Neural cell (in vitro differentiated cells): ENCODE data around the gene CAPN14. TPM values are rescaled to one million over a fixed set of nuclear protein-coding genes. Genes with fewer than 3 reads are reported as not detected.

Experiments
- H2AFZ ChIP-seq: fragments of 200-600, 300-800 bp; sonication (generic), shearing (Covaris generic); 2 replicates; pipeline ENCODE4 v1.6.0; 2014; ENCODE audit warnings: low read depth, mild to moderate bottlenecking, antibody characterized with exemption, low read length, moderate library complexity
- H3F3A ChIP-seq: fragments of 200-600 bp; shearing (Covaris generic); 2 replicates; pipeline ENCODE4 v1.6.1; 2016; ENCODE audit warnings: mild to moderate bottlenecking, moderate library complexity, mixed read lengths, antibody characterized with exemption, low read length; ENCODE audit not compliant: insufficient read depth, poor library complexity, severe bottlenecking
- H3K27ac ChIP-seq: fragments of 200-600, 300-800 bp; sonication (generic), shearing (Covaris generic); 2 replicates; pipeline ENCODE4 v1.5.1; 2014; ENCODE audit warnings: mild to moderate bottlenecking, low read length, moderate library complexity
- H3K27me3 ChIP-seq: fragments of 300-800, 200-600 bp; sonication (generic), shearing (Covaris generic); 2 replicates; pipeline ENCODE4 v1.6.0; 2014; ENCODE audit warnings: mild to moderate bottlenecking, low read depth, low read length, moderate library complexity; ENCODE audit not compliant: insufficient read depth
- H3K36me3 ChIP-seq: fragments of 300-800, 200-600 bp; sonication (generic), shearing (Covaris generic); 2 replicates; pipeline ENCODE4 v1.5.1; 2014; ENCODE audit warnings: mild to moderate bottlenecking, antibody characterized with exemption, low read length, moderate library complexity; ENCODE audit not compliant: insufficient read depth
- H3K4me2 ChIP-seq: fragments of 300-800, 200-600 bp; sonication (generic), shearing (Covaris generic); 2 replicates; pipeline ENCODE4 v1.6.0; 2014; ENCODE audit warnings: mild to moderate bottlenecking, low read length
- H3K4me3 ChIP-seq: fragments of 300-800, 200-600 bp; sonication (generic), shearing (Covaris generic); 2 replicates; pipeline ENCODE4 v1.5.1; 2014; ENCODE audit warnings: mild to moderate bottlenecking, low read length, moderate library complexity
- H3K79me2 ChIP-seq: fragments of 200-600 bp; shearing (Covaris generic); replicated peaks from 2 replicates; pipeline ENCODE4 v1.6.0; 2014; ENCODE audit warnings: mild to moderate bottlenecking, low read length, moderate library complexity; ENCODE audit not compliant: insufficient read depth
- H3K9ac ChIP-seq: fragments of 300-800, 200-600 bp; sonication (generic), shearing (Covaris generic); 2 replicates; pipeline ENCODE4 v1.6.1; 2016; ENCODE audit warnings: mild to moderate bottlenecking, low read length, mixed read lengths
- H3K9me2 ChIP-seq: fragments of 200-600 bp; shearing (Covaris generic); 2 replicates; pipeline ENCODE4 v1.6.1; 2016; ENCODE audit warnings: mild to moderate bottlenecking, low read length, mixed read lengths; ENCODE audit not compliant: insufficient read depth
- H3K9me3 ChIP-seq: fragments of 200-600, 300-800 bp; sonication (generic), shearing (Covaris generic); 2 replicates; pipeline ENCODE4 v1.6.1; 2016; ENCODE audit warnings: mild to moderate bottlenecking, mixed run types, low read length, moderate library complexity, mixed read lengths
- H4K20me1 ChIP-seq: fragments of 200-600 bp; shearing (Covaris generic); 2 replicates; pipeline ENCODE4 v1.6.1; 2016; ENCODE audit warnings: mild to moderate bottlenecking, mixed run types; ENCODE audit not compliant: insufficient read depth
- CTCF ChIP-seq: fragments of 450-650 bp; IDR thresholded peaks from 2 replicates; pipeline ENCODE4 v1.5.1; 2014; ENCODE audit warnings: antibody characterized with exemption, mild to moderate bottlenecking, moderate library complexity; ENCODE audit not compliant: poor library complexity, severe bottlenecking
- EP300 ChIP-seq: fragments of 450-650 bp; conservative IDR thresholded peaks from 2 replicates; pipeline ENCODE4 v1.6.1; 2014; ENCODE audit warnings: antibody characterized with exemption, mild to moderate bottlenecking, moderate library complexity; ENCODE audit not compliant: poor library complexity, severe bottlenecking
- EZH2 ChIP-seq: fragments of 200-600, 300-800 bp; shearing (Covaris generic), sonication (generic); IDR thresholded peaks from 2 replicates; pipeline ENCODE4 v1.6.1; 2014; ENCODE audit warnings: antibody characterized with exemption, low read length, borderline replicate concordance, mild to moderate bottlenecking; ENCODE audit not compliant: insufficient read depth, poor library complexity, severe bottlenecking
- MXI1 ChIP-seq: fragments of 450-650 bp; conservative IDR thresholded peaks from 2 replicates; pipeline ENCODE4 v1.6.1; 2014; ENCODE audit warnings: antibody characterized with exemption, mild to moderate bottlenecking; ENCODE audit not compliant: poor library complexity, severe bottlenecking
- POLR2AphosphoS5 ChIP-seq: IDR thresholded peaks from 2 replicates; pipeline ENCODE4 v1.6.1; 2012
- RAD21 ChIP-seq: fragments of 450-650 bp; conservative IDR thresholded peaks from 2 replicates; pipeline ENCODE4 v1.6.1; 2014; ENCODE audit warnings: antibody characterized with exemption, mild to moderate bottlenecking, moderate library complexity
- REST ChIP-seq: IDR thresholded peaks from 2 replicates; pipeline ENCODE4 v1.6.1; 2012; ENCODE audit warnings: borderline replicate concordance
- SMC3 ChIP-seq: fragments of 450-650 bp; conservative IDR thresholded peaks from 2 replicates; pipeline ENCODE4 v1.6.1; 2014; ENCODE audit warnings: antibody characterized with exemption, mild to moderate bottlenecking, moderate library complexity; ENCODE audit not compliant: poor library complexity
- TAF1 ChIP-seq: IDR thresholded peaks from 2 replicates; pipeline ENCODE4 v1.6.1; 2012; ENCODE audit warnings: low read depth
- polyA plus RNA-seq: library from polyadenylated mRNA; depleted of rRNA; stranded (reverse); fragments of >200 nt; gene quantifications from 2 replicates; pipeline ENCODE4 v1.2.3, GENCODE V29; 2014

Gene CAPN14
- polyA plus RNA-seq, 1 donor from 2014 or later, result 2.1 TPM

GRCh38 chr2:31166925-31167324 lies 50.4 kb downstream of the CAPN14 start:
- H3K36me3 ChIP-seq, result no peaks in the 10 kb centered on the region
- no peaks in the 10 kb centered on the region for H3K9me2 ChIP-seq
- H3K4me2 ChIP-seq, result no peak overlapping the region
- H3K27me3 ChIP-seq, result no peaks in the 10 kb centered on the region
- no peak overlapping the region for H3K9ac ChIP-seq
- TF ChIP-seq TAF1 (no peak), SMC3 (no peak), POLR2AphosphoS5 (no peak), REST (no peak), EZH2 (no peak), CTCF (no peak), RAD21 (no peak), MXI1 (no peak), EP300 (no peak)
- H3K79me2 ChIP-seq, result no peaks in the 10 kb centered on the region
- H4K20me1 ChIP-seq, result no peaks in the 10 kb centered on the region
- H2AFZ ChIP-seq, result no peak overlapping the region
- no peaks in the 10 kb centered on the region for H3K9me3 ChIP-seq
- H3K27ac ChIP-seq, result no peak overlapping the region
- no peaks in the 10 kb centered on the region for H3F3A ChIP-seq
- no peak overlapping the region for H3K4me3 ChIP-seq

- no peak overlapping the region for H3K9ac ChIP-seq
- H3K79me2 ChIP-seq, result no peaks in the 10 kb centered on the region
- no peaks in the 10 kb centered on the region for H3K36me3 ChIP-seq
- H3K9me3 ChIP-seq, result no peaks in the 10 kb centered on the region
- no peaks in the 10 kb centered on the region for H3K27me3 ChIP-seq
- no peaks in the 10 kb centered on the region for H3K9me2 ChIP-seq
- H2AFZ ChIP-seq, result no peak overlapping the region
- H3K4me2 ChIP-seq, result no peak overlapping the region
- TF ChIP-seq REST, result no peak
- no peak for TF ChIP-seq EZH2
- TF ChIP-seq RAD21, result no peak
- TF ChIP-seq TAF1, result no peak
- no peak overlapping the region for H3K27ac ChIP-seq
- H3K4me3 ChIP-seq, result no peak overlapping the region
- H3F3A ChIP-seq, result no peaks in the 10 kb centered on the region
- no peaks in the 10 kb centered on the region for H4K20me1 ChIP-seq
Observed at GRCh38 chr2:31163011-31163539, 54.2 kb downstream of the CAPN14 start.
